ENCODE data around the gene ASTN2.

- no peak for TF ChIP-seq CTCF (IDR thresholded peaks at IDR 0.05)
- TF ChIP-seq POLR2A (IDR thresholded peaks at IDR 0.05) = no peak
Measured at GRCh38 chr9:117284414-117284813, 130.4 kb downstream of the ASTN2 start.

Data from testis (tissue), 2 donors.